OCI-M2 (cell line): ENCODE measurements around the gene MEG3.
"Not testable (repeated sequence)": the region's sequence is repeated elsewhere in the genome, so short reads cannot be mapped to it uniquely, and the experiment has no call there.

Source experiments
- DNase-seq: peaks from one replicate; lab custom pipeline; 2025; ENCODE audit not compliant: unreplicated experiment; lab: John Stamatoyannopoulos, UW

MEG3 gene

DNA sequence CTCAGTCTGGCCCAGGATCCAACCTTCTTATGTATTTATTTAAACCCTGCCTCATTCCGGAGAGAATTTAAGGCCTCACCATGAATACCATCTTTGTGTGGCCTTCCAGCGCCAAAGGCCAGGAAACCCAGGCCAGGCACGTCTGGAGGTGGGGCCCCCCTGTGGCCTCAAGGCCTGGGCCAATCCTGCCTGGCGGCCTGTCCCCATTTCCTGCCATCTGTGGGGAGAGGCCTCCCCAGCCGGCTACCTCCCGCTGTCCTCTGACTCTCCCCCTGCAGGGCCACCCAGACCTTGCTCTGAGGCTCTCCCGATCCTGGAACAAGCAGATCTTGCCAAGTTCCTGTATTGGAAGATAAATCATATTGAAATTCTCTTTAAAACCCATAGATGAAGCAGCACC, 37.4 kb upstream of the MEG3 start:
- no peak for DNase-seq

DNA sequence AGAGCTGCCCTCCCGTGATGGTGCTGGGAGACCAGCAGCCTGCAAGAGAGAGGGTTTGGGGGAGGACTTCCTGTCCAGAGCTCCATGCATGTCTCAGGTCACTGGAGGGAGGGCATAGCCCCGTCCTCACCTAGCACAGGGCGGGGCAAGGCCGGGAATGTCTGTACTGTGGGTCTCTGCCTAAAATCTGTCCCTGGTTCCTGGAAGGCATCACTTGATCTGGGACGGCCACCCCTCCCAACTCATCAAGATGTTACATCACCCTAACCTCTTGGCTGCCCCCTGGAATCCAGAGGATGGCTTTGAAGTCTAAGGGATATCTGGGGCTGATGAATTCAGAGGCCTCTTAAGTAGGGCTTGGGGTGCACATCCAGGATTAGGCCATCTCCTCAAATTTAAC, 37.0 kb upstream of the MEG3 start:
- DNase-seq: no peak

DNA sequence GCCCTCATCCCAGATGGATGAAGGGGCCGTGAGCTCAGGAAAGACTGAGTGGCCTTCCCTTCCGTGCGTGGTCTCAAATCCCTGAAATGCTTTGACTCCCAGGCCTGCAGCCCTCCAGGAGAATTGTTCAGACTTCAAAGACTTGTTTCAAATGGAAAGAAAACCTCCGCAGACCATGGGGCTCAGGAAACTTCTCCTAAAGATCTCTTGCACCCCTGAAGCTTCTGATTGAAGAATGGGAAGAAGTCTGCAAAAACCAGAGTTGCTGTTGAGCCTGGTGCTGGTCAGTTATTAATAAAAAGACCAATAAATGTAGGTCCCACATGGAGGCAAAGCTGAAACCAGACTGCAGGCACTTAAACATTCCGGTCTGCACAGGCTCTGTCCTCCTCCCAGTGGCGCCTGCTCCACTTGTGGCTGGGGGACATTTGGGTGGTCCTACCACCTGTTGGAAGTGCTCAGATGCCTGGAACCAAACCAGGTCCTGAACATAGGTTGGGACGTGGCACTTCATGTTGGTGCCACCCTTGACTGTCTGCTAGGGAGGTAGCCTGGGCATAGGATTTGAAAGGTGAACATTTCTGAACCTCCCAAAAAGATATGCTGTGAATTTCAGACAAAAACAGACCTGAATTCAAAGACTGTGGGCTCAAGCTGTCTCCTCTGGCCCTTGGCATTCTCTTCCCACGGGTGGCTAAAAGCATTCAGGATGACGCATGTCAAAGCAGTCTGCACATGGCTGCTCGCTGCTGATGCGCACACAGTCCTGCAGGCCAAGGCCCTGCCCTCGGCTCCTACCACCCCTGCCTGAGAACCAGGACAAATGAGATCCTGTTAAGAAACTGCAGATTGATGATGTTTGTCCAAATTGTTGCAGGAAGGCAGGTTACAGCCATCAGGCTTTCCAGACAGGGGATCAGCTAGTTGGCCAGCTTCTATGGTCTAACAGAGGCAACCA, 36.2 kb upstream of the MEG3 start:
- no peak for DNase-seq

DNA sequence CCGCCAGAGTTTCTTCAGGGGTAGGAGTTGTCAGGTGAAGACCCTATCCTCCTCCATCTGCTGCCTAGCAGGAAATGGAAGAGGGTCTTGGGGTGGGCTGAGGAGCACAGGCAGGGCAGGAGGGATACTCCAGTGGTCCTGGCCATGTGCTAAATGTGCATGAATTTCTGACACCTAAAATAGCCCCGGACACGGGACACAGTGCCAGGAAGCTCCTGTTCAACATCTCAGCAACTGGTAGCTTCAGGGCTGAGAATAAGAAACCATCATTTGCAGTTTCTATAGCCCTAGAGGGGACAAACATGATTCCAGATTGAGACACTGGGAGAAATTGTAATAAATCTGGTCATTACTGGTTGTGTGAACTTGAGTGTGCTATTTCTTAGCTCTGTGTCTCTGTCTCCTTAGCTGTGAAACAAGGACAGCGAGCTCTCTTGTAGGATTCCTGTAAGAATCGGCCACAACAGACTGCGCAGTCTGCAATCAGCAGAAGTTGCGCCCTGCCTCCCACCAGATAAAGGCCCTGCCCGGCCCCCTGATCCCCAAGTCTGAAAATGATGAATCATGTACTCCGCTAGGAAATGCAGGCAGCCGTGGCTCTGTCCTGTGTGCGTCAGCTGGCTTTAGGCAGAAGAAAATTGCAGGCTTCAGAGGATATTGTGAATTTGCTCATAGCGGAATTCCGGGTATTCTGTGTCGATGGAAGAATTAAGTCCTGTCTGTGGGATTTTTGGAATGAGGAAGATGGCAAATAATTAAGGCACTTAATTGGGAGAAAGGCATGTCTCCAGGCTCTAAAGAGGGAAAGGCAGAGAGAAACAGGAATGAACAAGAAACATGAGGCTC, 35.2 kb upstream of the MEG3 start:
- DNase-seq: no peak

- DNase-seq: no peak
These were observed 34.6 kb upstream of the MEG3 start for GRCh38 chr14:100791348-100791735.

GRCh38 chr14:100791995-100792394, 33.9 kb upstream of the MEG3 start:
- no peak for DNase-seq

DNA sequence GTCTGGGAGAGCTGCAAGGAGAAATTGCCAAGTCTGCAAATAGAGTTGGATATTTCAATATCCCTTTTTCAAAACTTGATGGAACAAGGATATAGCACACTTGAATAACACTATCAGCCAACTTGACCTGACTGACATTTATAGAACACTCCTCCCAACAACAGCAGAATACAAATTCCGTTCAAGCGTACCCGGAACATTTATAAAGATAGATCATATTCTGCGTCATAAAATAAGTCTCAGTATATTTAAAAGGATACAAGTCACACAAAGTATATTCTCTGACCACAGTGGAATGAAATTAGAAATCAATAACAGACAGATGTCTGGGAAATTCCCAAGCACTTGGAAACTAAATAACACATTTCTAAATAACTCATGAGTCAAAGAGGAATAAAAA, 29.0 kb upstream of the MEG3 start:
- DNase-seq: no peak

GRCh38 chr14:100800041-100800440, 25.9 kb upstream of the MEG3 start:
- no peak for DNase-seq

DNA sequence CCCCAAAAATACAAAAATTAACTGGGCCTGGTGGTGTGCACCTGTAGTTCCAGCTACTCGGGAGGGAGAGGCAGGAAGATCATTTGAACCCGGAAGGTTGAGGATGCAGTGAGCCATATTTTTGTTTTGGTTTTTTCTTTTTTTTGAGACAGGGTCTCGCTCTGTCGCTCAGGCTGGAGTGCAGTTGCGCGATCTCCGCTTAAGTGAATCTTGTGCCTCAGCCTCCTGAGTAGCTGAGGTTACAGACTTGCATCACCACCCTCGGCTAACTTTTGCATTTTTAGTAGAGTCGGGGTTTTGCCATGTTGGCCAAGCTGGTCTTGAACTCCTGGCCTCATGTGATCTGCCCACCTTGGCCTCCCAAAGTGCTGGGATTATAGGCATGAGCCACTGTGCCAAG, 24.5 kb upstream of the MEG3 start:
- DNase-seq: not testable (repeated sequence)

DNA sequence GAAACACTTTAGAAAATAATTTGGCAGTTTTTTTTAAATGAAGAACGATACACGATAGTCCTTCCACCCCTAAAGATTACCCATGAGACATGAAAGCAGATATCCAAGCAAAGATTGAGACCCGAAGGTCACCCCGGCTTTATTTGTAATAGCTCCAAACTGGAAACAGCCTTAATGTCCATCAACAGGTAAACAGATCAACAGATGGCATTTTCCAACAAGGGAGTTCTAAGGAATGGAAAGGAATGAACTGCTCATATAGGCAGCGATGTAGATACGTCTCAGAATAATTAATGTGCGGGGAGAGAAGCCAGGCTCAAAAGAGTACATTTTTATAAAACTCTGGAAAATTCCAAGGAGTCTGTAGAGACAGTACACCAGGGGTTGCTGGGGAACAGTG, 23.7 kb upstream of the MEG3 start:
- no peak for DNase-seq

- DNase-seq: no peak
These were observed 23.2 kb upstream of the MEG3 start for GRCh38 chr14:100802766-100803165.

DNA sequence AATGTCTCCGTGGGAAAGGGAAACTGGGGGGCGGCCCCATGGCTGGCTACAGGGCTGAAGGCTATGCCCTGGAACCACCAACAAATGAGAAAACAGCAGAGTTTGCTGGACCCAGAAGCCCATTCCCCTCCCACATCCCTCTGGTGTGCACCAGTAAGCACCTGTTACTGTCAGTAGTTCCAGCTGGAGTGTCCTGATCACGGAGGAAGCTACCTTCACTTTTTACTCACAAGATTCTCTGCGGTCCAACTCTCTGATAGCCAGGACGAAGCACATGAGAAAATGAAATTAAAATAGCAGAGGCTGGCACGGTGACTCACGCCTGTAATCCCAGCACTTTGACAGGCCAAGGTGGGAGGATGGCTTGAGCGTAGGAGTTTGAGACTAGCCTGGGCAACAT, 22.7 kb upstream of the MEG3 start:
- no peak for DNase-seq

DNA sequence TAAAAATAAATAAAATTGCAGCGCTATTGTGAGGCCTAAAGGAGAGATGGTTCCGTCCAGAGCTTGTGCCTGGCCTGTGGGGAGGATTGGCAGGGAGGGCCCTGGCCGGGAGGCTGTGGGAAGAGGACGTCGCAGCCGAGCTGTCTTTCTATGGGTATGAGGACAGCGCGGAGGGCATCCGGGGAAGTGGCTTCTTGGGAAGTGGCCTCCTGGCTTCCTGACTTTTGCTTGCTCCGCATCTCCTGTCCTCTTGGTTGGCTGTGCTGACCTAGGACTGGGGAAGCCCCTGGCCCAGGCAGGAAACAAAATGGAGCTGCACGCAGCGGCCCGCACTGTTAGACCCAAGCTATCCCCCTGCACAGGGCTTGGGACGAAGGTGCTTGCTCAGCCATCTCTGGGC, 22.2 kb upstream of the MEG3 start:
- DNase-seq: no peak

DNA sequence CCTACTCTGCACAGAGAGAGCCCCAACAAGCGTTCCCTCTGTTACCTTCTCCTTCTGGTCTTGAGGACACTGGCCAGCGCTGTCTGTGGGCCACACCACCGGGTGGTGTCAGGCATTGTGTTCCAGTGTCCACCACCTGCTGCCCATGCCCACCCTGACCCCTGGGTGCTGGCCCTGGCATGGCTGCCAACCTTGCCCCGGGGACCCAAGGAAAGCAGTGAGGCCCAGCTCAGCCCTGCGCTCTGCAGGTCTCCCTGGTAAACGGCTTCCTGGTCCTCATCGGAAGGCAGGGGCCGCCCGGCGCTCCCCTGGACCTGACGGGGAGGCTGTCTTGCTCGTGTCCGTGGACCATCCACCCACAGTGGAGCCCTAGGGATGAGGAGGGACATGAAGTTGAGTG, 21.8 kb upstream of the MEG3 start:
- DNase-seq: no peak

GRCh38 chr14:100804558-100805309, 21.2 kb upstream of the MEG3 start:
- no peak for DNase-seq

DNA sequence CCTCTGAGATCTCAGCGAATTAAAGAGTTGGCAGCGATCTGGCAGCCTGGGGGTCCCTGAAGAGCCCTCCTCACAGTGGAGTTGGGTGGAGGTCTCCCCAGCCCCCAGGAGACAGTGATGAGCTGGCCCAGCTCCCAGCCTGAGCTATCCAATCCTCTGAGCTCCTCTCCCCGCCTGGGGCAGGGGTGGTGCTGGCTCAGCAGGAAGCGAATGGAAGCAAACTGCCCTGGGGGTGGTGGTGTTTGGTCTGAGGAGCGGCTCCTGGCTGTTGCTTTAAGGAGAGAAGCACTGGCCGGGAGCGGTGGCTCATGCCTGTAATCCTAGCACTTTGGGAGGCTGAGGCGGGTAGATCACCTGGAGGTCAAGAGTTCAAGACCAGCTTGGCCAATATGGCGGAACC, 19.5 kb upstream of the MEG3 start:
- DNase-seq: no peak

DNA sequence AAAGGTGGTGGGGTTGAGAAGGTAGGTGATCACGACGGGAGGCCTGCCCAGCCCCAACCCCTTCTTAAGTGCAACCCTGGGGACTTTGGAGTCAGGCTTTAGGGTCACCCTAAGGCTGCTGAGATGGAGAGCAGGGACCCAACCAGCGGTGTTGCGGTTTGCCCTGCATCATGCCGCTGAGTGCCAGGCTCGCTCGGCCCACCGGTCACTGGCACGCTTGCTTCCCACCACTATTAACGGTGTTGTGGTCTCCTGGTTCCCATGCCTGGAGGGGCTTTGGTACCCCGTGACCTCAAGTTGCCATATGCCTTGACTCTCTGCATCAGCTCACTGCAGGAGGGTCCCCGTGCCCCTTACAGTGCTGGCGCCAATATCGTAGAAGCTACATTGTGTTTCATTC, 18.4 kb upstream of the MEG3 start:
- no peak for DNase-seq

- DNase-seq: no peak
These were observed 17.8 kb upstream of the MEG3 start for GRCh38 chr14:100807979-100808734.

DNA sequence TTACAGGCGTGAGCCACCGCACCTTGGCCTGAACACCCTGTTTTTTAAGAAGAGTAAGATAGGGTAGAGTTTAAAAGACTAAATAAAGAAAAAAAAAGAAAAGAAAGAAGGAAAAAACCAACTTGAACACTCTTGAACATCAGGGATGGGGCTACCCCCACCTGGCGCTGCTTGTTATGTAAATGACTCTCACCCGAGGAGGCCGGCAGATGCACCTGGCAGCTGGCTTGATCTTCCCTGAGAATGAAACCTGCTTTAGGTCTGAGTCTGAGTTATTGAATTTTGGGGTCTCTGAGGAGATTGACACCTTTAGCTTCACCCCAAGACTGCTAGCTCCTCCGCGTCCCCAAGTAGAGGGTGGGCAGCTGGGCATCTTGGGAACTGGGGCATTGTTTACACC, 15.5 kb upstream of the MEG3 start:
- DNase-seq: no peak

DNA sequence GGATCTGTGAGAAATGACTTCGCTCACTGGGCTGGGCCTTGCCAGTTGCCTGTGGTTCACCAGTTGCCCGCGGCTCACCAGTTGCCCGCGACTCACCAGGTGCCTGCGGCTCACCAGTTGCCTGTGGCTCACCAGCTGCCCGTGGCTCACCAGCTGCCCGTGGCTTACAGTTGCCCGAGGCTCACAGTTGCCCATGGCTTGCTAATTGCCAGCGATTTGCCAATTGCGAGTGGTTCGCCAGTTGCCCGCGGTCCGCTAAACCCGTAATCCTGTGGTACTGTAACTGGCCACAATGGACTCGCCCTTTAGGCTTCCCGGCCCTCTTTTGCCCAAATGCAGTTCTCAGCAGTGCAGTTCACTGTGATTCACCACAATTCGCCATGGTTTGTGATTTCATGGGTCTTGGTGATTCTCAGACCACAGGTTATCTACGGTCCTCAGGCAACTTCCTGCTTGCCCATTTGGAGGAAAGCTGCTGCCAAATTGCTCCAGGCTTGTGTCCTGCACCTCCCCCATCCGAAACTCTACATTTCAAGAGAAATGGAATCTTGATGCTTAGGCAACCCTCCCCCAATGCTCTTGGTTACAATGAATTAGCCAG, 15.0 kb upstream of the MEG3 start:
- DNase-seq: no peak
